Stimulated activated CD4-positive, alpha-beta T cell treated with anti-CD3 and anti-CD28 coated beads, TNF-alpha, amount 100 ng/mL, for 4 hours (primary cell): ENCODE results near the gene TENM3.
"Not testable (repeated sequence)": the region's sequence is repeated elsewhere in the genome, so short reads cannot be mapped to it uniquely, and the experiment has no call there.

Experiments
- DNase-seq, 3 experiments: peaks; one replicate each; pipeline ENCODE4 v3.0.0-alpha.2; 2020; ENCODE audit warnings: low read depth in 3 of 3

TENM3 gene

GRCh38 chr4:182808673-182809416 lies 565.6 kb downstream of the TENM3 start:
- no peak for DNase-seq

GRCh38 chr4:182809417-182810102 lies 566.4 kb downstream of the TENM3 start:
- no peak for DNase-seq

GRCh38 chr4:182810103-182810615 lies 567.0 kb downstream of the TENM3 start:
- no peak for DNase-seq

GRCh38 chr4:182812916-182813315 lies 569.7 kb downstream of the TENM3 start:
- no peak for DNase-seq

GRCh38 chr4:182814065-182814464 lies 570.9 kb downstream of the TENM3 start:
- not testable (repeated sequence) for DNase-seq

- no peak for DNase-seq
Measured at GRCh38 chr4:182818926-182819730, 575.9 kb downstream of the TENM3 start.

GRCh38 chr4:182819751-182820150 lies 576.5 kb downstream of the TENM3 start:
- DNase-seq = no peak

- DNase-seq = no peak
Measured at GRCh38 chr4:182822554-182822953, 579.4 kb downstream of the TENM3 start.

GRCh38 chr4:182823576-182823975 lies 580.4 kb downstream of the TENM3 start:
- DNase-seq = no peak

GRCh38 chr4:182825003-182825402 lies 581.8 kb downstream of the TENM3 start:
- no peak for DNase-seq

- DNase-seq = no peak
Measured at GRCh38 chr4:182825786-182826185, 582.6 kb downstream of the TENM3 start.

GRCh38 chr4:182826391-182826790 lies 583.2 kb downstream of the TENM3 start:
- no peak for DNase-seq

- no peak for DNase-seq
Measured at GRCh38 chr4:182827166-182827565, 584.0 kb downstream of the TENM3 start.

GRCh38 chr4:182827954-182828353 lies 584.8 kb downstream of the TENM3 start:
- DNase-seq = no peak

GRCh38 chr4:182828360-182829025 lies 585.3 kb downstream of the TENM3 start:
- no peak for DNase-seq

GRCh38 chr4:182829196-182829595 lies 586.0 kb downstream of the TENM3 start:
- no peak for DNase-seq

GRCh38 chr4:182831376-182831775 lies 588.2 kb downstream of the TENM3 start:
- no peak for DNase-seq

- no peak for DNase-seq
Measured at GRCh38 chr4:182832352-182833120, 589.3 kb downstream of the TENM3 start.

- DNase-seq = no peak
Measured at GRCh38 chr4:182835006-182835740, 592.0 kb downstream of the TENM3 start.

GRCh38 chr4:182837831-182838230 lies 594.6 kb downstream of the TENM3 start:
- DNase-seq = no peak
